Measurements from ENCODE around the gene FHIT.

FHIT gene

GRCh38 chr3:61169621-61170251, 81.5 kb downstream of the FHIT start:
- DNase-seq, result no peak

- DNase-seq, result no peak
These were observed 83.0 kb downstream of the FHIT start for GRCh38 chr3:61168286-61168685.

- no peak for DNase-seq
These were observed 88.3 kb downstream of the FHIT start for GRCh38 chr3:61162965-61163364.

GRCh38 chr3:61158667-61159066, 92.6 kb downstream of the FHIT start:
- DNase-seq, result no peak

- no peak for DNase-seq
These were observed 93.0 kb downstream of the FHIT start for GRCh38 chr3:61158216-61158615.

GRCh38 chr3:61157414-61157813, 93.8 kb downstream of the FHIT start:
- peak in 1 of 3 donors; percentile 5 for DNase-seq

GRCh38 chr3:61155701-61156292, 95.5 kb downstream of the FHIT start:
- DNase-seq, result no peak

- DNase-seq, result no peak
These were observed 96.6 kb downstream of the FHIT start for GRCh38 chr3:61154457-61155198.

- DNase-seq, result no peak
These were observed 99.2 kb downstream of the FHIT start for GRCh38 chr3:61152071-61152470.

GRCh38 chr3:61149236-61149635, 102.0 kb downstream of the FHIT start:
- no peak for DNase-seq

GRCh38 chr3:61146010-61146890, 105.0 kb downstream of the FHIT start:
- no peak for DNase-seq

- no peak for DNase-seq
These were observed 109.6 kb downstream of the FHIT start for GRCh38 chr3:61141697-61142096.

GRCh38 chr3:61141227-61141626, 110.0 kb downstream of the FHIT start:
- no peak for DNase-seq

- no peak for DNase-seq
These were observed 111.6 kb downstream of the FHIT start for GRCh38 chr3:61139686-61140085.

- no peak for DNase-seq
These were observed 112.9 kb downstream of the FHIT start for GRCh38 chr3:61138401-61138800.

- no peak for DNase-seq
These were observed 115.1 kb downstream of the FHIT start for GRCh38 chr3:61136191-61136590.

- no peak for DNase-seq
These were observed 116.7 kb downstream of the FHIT start for GRCh38 chr3:61134532-61134931.

GRCh38 chr3:61132062-61132461, 119.2 kb downstream of the FHIT start:
- DNase-seq, result peak; percentile 33 to 65 (median 34)

- no peak for DNase-seq
These were observed 132.4 kb downstream of the FHIT start for GRCh38 chr3:61118830-61119229.

GRCh38 chr3:61117045-61117898, 134.0 kb downstream of the FHIT start:
- DNase-seq, result no peak

- DNase-seq, result peak in 1 of 3 donors; percentile 1
These were observed 136.8 kb downstream of the FHIT start for GRCh38 chr3:61114316-61114953.

- DNase-seq, result no peak
These were observed 139.4 kb downstream of the FHIT start for GRCh38 chr3:61111825-61112224.
